Activated CD8-positive, alpha-beta T cell treated with anti-CD3 and anti-CD28 coated beads, Interleukin-2, amount 10 ng/mL, durations not matched to agents 7 days and 5 days (primary cell): ENCODE results near the gene HSPA6. TPM values are rescaled to one million over a fixed set of nuclear protein-coding genes. Genes with fewer than 3 reads are reported as not detected.
"Not testable (repeated sequence)": the region's sequence is repeated elsewhere in the genome, so short reads cannot be mapped to it uniquely, and the experiment has no call there.

Source experiments
- ATAC-seq: fragments of 150-1000 bp; cut with Tn5 transposase; one replicate; pipeline ENCODE4 v1.10.0; 2021; ENCODE audit warnings: moderate library complexity
- CTCF ChIA-PET: fragments of 350-600 bp; sonication (Branson Sonifier 250); formaldehyde crosslinking; loops from one replicate; lab custom pipeline; 2021; ENCODE audit warnings: antibody characterized with exemption; lab: Charles Lee
- POLR2A ChIA-PET: fragments of 350-600 bp; sonication (Branson Sonifier 250); formaldehyde crosslinking; loops from one replicate; lab custom pipeline; 2021; ENCODE audit warnings: antibody characterized with exemption; lab: Charles Lee
- DNase-seq: peaks from one replicate; pipeline ENCODE4 v3.0.0-alpha.2; 2020
- H3K27ac Mint-ChIP-seq: one replicate; pipeline ENCODE4 v1.8.0; 2021; ENCODE audit warnings: mild to moderate bottlenecking, mixed read lengths
- H3K27me3 Mint-ChIP-seq: one replicate; pipeline ENCODE4 v1.8.0; 2021; ENCODE audit warnings: low read depth, mixed read lengths
- H3K36me3 Mint-ChIP-seq: one replicate; pipeline ENCODE4 v1.8.0; 2021; ENCODE audit warnings: low read depth, mixed read lengths
- H3K4me1 Mint-ChIP-seq: one replicate; pipeline ENCODE4 v1.8.0; 2021; ENCODE audit warnings: low read depth, mixed read lengths
- H3K4me3 Mint-ChIP-seq: one replicate; pipeline ENCODE4 v1.8.0; 2021; ENCODE audit warnings: mild to moderate bottlenecking, mixed read lengths
- H3K9me3 Mint-ChIP-seq: one replicate; pipeline ENCODE4 v1.8.0; 2022; ENCODE audit warnings: mixed read lengths; ENCODE audit not compliant: insufficient read depth
- total RNA-seq, 2 experiments: library from RNA; stranded (reverse); gene quantifications; one replicate each; pipeline ENCODE4 v1.2.3, GENCODE V29; 2021

HSPA6 gene
- total RNA-seq, 2 experiments from 2014 or later, result 0.94 to 1.1 TPM

DNA sequence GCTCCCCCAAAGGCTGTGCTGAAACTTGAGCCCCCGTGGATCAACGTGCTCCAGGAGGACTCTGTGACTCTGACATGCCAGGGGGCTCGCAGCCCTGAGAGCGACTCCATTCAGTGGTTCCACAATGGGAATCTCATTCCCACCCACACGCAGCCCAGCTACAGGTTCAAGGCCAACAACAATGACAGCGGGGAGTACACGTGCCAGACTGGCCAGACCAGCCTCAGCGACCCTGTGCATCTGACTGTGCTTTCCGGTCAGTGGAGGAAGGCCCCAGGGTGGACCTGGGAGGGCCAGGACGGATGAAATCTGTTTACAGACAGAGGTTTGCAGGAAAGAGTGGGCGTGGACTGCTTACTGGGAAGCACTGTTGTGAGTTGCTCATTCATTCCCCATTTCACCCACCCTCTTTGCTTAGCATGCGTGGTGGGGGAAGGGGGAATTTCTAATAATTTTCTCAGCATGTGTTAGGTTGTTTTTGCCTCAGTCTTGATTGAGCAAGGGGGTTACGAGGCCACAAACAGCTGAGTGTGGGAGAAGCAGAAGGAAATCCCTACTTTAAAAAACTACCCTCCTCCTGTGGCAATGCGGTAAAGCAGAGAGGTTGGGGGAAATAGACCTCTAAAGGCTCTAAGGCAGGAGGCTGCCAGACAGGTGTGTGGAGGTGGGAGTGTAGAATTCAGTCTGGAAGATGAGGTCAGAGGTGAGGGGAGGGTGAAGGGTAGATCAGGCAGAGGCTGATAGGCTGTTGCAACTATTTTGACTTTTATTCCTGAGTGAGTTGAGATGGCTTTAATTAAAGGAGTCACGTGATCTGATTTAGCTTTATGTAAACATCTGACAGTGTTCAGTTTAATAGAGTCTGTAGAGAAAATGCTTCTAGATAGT lies 17.8 kb upstream of the HSPA6 start:
- Mint-ChIP-seq H3K36me3 (no peaks in the 10 kb centered on the region), H3K27ac (no peak overlapping the region), H3K27me3 (peaks cover 19% of the 10 kb centered on the region), H3K4me1 (peaks cover 29% of the 10 kb centered on the region), H3K9me3 (no peaks in the 10 kb centered on the region), H3K4me3 (no peak overlapping the region)
- DNase-seq, result no peak
- ChIA-PET POLR2A (no interaction called here), CTCF (interaction anchor here (1.1 to 4.8 kb wide), 5 partner anchors 11 to 232 kb away, joined by 3 to 16 read pairs (median 4); no protein-coding TSS in a partner anchor)
- ATAC-seq, result no peak

DNA sequence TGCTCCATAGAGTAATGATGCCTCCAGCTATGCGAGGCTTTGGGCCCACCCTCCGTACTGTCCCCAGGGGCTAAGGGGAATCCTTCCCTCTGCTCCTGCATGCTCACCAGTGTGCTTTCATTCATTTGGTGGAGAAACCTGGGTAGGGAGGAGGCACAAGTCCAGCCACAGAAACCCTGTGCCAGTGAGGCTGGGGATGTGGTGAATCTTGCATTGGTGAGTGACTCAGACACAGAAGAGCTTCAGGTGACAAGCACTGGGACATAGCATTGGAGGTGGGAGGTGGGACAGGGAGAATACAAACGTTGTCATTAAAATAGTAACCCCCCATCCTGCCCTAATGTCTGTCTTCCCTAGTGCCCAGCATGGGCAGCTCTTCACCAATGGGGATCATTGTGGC lies 13.9 kb upstream of the HSPA6 start:
- no peaks in the 10 kb centered on the region for H3K9me3 Mint-ChIP-seq
- H3K4me1 Mint-ChIP-seq, result peaks cover 25% of the 10 kb centered on the region
- H3K4me3 Mint-ChIP-seq, result no peak overlapping the region
- ChIA-PET CTCF (interaction anchor here (1.0 kb wide), 1 partner anchor 231 kb away, joined by 3 read pairs; no protein-coding TSS in a partner anchor), POLR2A (no interaction called here)
- no peak overlapping the region for H3K27ac Mint-ChIP-seq
- peaks cover 5% of the 10 kb centered on the region for H3K27me3 Mint-ChIP-seq
- no peaks in the 10 kb centered on the region for H3K36me3 Mint-ChIP-seq
- ATAC-seq, result peak; percentile 23
- no peak for DNase-seq

DNA sequence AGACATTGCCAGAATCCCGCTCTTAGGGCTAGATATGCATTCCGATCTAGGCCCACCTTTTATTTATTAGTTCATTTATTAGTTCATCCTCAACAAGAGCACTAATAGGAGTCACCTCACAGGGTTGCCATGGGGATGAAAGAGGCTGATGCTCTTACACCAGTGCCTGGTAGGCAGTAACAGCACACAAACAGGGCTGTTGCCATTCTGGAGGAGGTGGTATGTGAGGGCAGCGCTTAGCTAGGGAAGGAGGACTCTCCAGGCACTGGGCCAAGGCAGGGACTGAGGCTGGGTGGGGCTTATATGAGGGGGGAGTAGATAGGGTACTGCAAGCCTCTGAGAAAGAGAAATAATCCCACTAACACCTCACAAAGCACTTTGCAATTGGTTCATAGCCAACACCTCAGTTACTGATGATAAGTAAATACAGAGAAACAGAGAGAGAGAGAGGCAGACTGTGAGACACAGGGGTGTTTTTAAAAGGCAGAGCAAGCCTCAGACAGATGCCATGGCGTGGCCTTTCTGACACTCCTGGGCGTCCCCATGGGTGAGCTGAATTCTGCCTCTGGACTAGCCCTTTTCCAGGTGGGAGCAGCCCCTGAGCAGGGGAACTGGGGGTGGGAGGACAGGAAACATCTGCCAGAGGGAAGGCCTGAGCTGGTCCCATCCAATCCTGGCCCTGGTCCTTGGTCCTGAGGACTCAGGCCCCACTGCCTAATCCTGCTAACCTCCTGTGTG lies 13.2 kb upstream of the HSPA6 start:
- CTCF ChIA-PET, result interaction anchor here (1.0 kb wide), 1 partner anchor 230 kb away, joined by 3 read pairs; no protein-coding TSS in a partner anchor
- ATAC-seq, result no peak
- Mint-ChIP-seq H3K4me3 (no peak overlapping the region), H3K9me3 (no peaks in the 10 kb centered on the region), H3K4me1 (peaks cover 18% of the 10 kb centered on the region), H3K27ac (peak overlapping the region; percentile 20), H3K27me3 (peaks cover 5% of the 10 kb centered on the region), H3K36me3 (no peaks in the 10 kb centered on the region)
- POLR2A ChIA-PET, result no interaction called here
- DNase-seq, result no peak

DNA sequence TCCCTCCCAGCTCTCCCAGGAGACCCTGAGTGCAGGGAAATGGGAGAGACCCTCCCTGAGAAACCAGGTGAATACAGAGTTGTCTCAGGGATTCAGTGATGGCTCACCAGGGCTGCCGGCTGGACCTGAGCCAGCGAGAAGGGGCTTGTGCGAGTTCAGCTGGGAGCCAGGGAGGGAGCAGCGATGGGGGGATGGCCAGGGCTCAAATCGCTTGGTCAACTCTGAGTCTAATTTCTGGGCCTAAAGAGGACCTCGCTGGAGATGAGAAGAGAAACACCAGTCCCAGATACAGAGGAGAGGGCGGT lies 12.6 kb upstream of the HSPA6 start:
- no peak overlapping the region for H3K27ac Mint-ChIP-seq
- POLR2A ChIA-PET, result no interaction called here
- DNase-seq (no peak), ATAC-seq (no peak)
- H3K27me3 Mint-ChIP-seq, result peaks cover 5% of the 10 kb centered on the region
- H3K9me3 Mint-ChIP-seq, result no peaks in the 10 kb centered on the region
- no peaks in the 10 kb centered on the region for H3K36me3 Mint-ChIP-seq
- no peak overlapping the region for H3K4me3 Mint-ChIP-seq
- CTCF ChIA-PET, result no interaction called here
- peaks cover 13% of the 10 kb centered on the region for H3K4me1 Mint-ChIP-seq

DNA sequence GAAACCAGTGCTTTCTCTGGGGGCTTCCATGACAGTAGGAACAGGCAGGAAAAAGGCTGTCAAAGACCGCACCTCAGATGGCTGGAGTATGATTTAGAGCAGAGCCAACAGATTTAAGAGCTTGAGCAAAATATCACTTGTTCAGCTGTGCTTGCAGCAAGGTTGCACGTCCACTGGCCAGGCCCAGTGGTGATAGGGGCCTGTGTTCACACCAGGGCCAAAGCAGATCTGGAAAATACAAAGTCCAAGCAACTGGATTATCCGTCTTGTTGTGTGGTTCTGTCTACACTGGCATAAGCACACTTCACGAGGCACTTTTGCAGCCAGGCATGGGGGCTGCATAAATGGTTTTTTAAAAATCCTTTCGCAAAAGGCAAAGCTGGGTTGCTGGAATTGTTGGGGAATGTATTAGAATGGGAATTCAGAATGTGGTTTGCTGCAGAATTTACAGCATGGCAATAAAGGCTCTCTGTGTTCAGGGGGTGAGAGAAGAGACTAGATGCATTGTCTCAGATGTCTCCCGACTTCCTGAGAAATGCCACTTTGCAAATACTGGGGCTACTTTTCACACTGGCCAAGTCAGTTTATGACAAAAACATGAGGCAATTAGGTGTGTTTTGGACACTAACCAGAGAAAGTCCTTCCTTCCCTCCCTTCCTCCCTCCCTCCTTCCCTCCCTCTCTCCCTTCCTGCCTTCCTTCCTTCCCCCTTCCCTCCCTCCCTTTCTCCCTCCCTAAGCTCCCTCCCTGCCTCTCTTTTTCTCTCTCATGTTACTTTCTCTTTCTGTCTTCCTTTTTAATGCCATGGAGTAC lies 11.5 kb upstream of the HSPA6 start:
- POLR2A ChIA-PET, H3K27ac Mint-ChIP-seq, H3K9me3 Mint-ChIP-seq, H3K4me3 Mint-ChIP-seq, H3K36me3 Mint-ChIP-seq, CTCF ChIA-PET, ATAC-seq, H3K4me1 Mint-ChIP-seq, DNase-seq, H3K27me3 Mint-ChIP-seq: not testable (repeated sequence)

DNA sequence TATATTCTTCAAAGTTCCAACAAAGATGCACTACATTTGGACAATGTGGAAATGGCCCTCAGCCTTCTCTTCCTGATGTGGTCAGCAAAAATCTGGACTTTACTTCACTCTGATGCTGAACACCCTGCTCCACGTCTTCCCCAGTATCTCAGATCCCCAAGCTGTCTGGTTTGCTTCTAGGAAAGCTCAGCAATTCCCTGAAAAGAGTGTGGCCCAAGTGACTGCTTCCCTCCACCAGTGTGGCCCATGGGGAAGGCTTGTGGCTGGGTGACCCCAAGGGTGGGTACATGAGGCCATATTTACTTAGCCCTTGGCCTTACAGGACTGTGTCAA lies 10.9 kb upstream of the HSPA6 start:
- H3K4me1 Mint-ChIP-seq, H3K36me3 Mint-ChIP-seq, H3K4me3 Mint-ChIP-seq, H3K27me3 Mint-ChIP-seq, H3K27ac Mint-ChIP-seq, POLR2A ChIA-PET, H3K9me3 Mint-ChIP-seq, DNase-seq, CTCF ChIA-PET, ATAC-seq: not testable (repeated sequence)

DNA sequence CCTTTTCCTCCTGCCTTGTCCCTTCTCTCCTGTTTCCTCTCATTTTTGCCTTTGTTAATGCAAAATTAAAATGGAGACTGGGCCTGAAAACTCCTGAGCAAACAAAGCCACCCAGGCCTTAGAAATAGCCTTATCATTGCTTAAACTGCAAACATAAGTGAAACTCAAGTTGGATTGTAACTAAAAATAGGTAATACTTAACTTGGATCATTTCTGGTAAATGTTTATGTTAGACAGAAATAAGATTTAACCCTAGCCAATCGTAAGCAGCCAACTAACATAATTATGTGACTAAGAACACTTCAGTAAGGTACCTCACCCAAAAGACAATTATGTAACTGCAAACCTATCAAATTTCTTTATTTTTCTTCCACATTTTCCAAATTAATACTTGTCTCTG lies 10.4 kb upstream of the HSPA6 start:
- POLR2A ChIA-PET, H3K4me1 Mint-ChIP-seq, H3K9me3 Mint-ChIP-seq, H3K27ac Mint-ChIP-seq, CTCF ChIA-PET, H3K27me3 Mint-ChIP-seq, H3K36me3 Mint-ChIP-seq, H3K4me3 Mint-ChIP-seq, ATAC-seq, DNase-seq: not testable (repeated sequence)

DNA sequence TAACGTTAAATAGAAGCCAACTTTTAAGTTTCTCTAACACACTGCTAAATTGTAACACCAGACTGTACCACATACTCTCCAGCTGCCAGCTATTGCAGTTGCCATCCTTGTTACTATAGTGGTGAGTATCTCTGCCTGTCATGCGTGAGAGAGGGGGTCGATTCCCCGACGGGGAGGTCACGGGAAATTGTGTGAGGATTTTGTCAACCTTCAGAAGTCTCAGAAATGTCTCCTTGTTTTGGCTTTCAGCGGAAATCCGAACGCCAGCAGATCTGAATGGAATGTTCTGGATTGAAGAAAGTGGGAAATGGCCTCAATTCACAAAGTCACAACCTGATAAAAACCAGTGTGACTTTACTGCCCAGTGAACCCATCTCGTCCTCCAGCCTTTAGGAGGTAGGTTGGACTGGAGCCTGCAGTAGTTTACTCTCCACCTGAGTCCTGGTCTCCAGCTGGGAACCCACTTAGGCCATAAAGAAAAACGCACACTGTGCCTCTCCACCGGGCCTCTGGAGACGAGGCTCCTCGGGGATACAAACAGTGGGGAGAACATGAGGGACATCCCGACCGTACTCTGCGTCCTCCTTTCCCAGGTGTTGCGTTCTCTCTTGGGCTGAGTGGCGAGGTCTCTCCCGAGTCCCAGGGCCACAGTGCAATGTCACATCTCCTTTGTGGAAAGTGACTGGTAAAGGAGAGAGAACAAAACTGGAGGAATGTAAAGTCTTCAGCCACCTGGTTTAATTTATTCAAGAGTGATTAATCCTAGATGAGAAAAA lies 1.1 kb upstream of the HSPA6 start:
- H3K4me3 Mint-ChIP-seq, result peak overlapping the region; percentile 85
- CTCF ChIA-PET, result interaction anchor here (0.6 to 1.5 kb wide), 6 partner anchors 17 to 218 kb away, joined by 3 to 5 read pairs (median 3); no protein-coding TSS in a partner anchor
- H3K4me1 Mint-ChIP-seq, H3K9me3 Mint-ChIP-seq, DNase-seq, POLR2A ChIA-PET, H3K36me3 Mint-ChIP-seq: not testable (repeated sequence)
- peaks cover 27% of the 10 kb centered on the region for H3K27me3 Mint-ChIP-seq
- ATAC-seq, result peak; percentile 7
- peak overlapping the region; percentile 89 for H3K27ac Mint-ChIP-seq

DNA sequence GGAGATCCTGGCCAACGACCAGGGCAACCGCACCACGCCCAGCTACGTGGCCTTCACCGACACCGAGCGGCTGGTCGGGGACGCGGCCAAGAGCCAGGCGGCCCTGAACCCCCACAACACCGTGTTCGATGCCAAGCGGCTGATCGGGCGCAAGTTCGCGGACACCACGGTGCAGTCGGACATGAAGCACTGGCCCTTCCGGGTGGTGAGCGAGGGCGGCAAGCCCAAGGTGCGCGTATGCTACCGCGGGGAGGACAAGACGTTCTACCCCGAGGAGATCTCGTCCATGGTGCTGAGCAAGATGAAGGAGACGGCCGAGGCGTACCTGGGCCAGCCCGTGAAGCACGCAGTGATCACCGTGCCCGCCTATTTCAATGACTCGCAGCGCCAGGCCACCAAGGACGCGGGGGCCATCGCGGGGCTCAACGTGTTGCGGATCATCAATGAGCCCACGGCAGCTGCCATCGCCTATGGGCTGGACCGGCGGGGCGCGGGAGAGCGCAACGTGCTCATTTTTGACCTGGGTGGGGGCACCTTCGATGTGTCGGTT lies 477 bp downstream of the HSPA6 start:
- H3K4me1 Mint-ChIP-seq, POLR2A ChIA-PET, H3K27ac Mint-ChIP-seq, H3K36me3 Mint-ChIP-seq, H3K9me3 Mint-ChIP-seq: not testable (repeated sequence)
- ATAC-seq (peak; percentile 25), DNase-seq (peak; percentile 37)
- Mint-ChIP-seq H3K4me3 (peak overlapping the region; percentile 85), H3K27me3 (peaks cover 28% of the 10 kb centered on the region)
- CTCF ChIA-PET, result interaction anchor here (1.3 to 1.5 kb wide), 3 partner anchors 36 to 216 kb away, joined by 3 to 5 read pairs (median 5); no protein-coding TSS in a partner anchor

DNA sequence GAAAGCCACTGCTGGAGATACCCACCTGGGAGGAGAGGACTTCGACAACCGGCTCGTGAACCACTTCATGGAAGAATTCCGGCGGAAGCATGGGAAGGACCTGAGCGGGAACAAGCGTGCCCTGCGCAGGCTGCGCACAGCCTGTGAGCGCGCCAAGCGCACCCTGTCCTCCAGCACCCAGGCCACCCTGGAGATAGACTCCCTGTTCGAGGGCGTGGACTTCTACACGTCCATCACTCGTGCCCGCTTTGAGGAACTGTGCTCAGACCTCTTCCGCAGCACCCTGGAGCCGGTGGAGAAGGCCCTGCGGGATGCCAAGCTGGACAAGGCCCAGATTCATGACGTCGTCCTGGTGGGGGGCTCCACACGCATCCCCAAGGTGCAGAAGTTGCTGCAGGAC lies 981 bp downstream of the HSPA6 start:
- H3K27ac Mint-ChIP-seq, DNase-seq, POLR2A ChIA-PET, H3K9me3 Mint-ChIP-seq, H3K36me3 Mint-ChIP-seq, CTCF ChIA-PET, ATAC-seq: not testable (repeated sequence)
- peak overlapping the region; percentile 85 for H3K4me3 Mint-ChIP-seq
- H3K27me3 Mint-ChIP-seq, result peaks cover 28% of the 10 kb centered on the region
- peaks cover 14% of the 10 kb centered on the region for H3K4me1 Mint-ChIP-seq

DNA sequence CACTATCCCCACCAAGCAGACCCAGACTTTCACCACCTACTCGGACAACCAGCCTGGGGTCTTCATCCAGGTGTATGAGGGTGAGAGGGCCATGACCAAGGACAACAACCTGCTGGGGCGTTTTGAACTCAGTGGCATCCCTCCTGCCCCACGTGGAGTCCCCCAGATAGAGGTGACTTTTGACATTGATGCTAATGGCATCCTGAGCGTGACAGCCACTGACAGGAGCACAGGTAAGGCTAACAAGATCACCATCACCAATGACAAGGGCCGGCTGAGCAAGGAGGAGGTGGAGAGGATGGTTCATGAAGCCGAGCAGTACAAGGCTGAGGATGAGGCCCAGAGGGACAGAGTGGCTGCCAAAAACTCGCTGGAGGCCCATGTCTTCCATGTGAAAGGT lies 1.6 kb downstream of the HSPA6 start:
- Mint-ChIP-seq H3K4me1 (peaks cover 16% of the 10 kb centered on the region), H3K27me3 (peaks cover 25% of the 10 kb centered on the region)
- ATAC-seq, H3K4me3 Mint-ChIP-seq, H3K27ac Mint-ChIP-seq, POLR2A ChIA-PET, DNase-seq, H3K9me3 Mint-ChIP-seq, CTCF ChIA-PET, H3K36me3 Mint-ChIP-seq: not testable (repeated sequence)
